SK-N-SH (cell line): ENCODE measurements around the gene PXYLP1.

ENCODE experiments used
- CHD2 ChIP-seq: fragments of 150-350 bp; IDR thresholded peaks from 2 replicates; pipeline ENCODE4 v1.6.1; 2018; ENCODE audit warnings: low read length; ENCODE audit not compliant: partially characterized antibody
- EP300 ChIP-seq, 2 experiments: IDR thresholded peaks; 2 replicates each; pipeline versions ENCODE4 v1.4.0 to v1.6.1; 2012; ENCODE audit warnings: borderline replicate concordance in 1 of 2, low read depth in 1 of 2, low read length in 1 of 2
- POLR2AphosphoS5 ChIP-seq: IDR thresholded peaks from 2 replicates; pipeline ENCODE4 v1.6.1; 2012; ENCODE audit warnings: low read depth, low read length
- RAD21 ChIP-seq: IDR thresholded peaks from 2 replicates; pipeline ENCODE4 v1.6.1; 2012; ENCODE audit warnings: mild to moderate bottlenecking, low read length
- RCOR1 ChIP-seq: fragments of 150-350 bp; IDR thresholded peaks from 2 replicates; pipeline ENCODE4 v1.6.1; 2017; ENCODE audit warnings: antibody characterized with exemption, low read length
- RFX5 ChIP-seq: IDR thresholded peaks from 2 replicates; pipeline ENCODE4 v1.6.1; 2012; ENCODE audit warnings: mild to moderate bottlenecking, improper control_type of control experiment, low read length
- SIN3A ChIP-seq: IDR thresholded peaks from 2 replicates; pipeline ENCODE4 v1.6.1; 2012; ENCODE audit warnings: low read depth, mild to moderate bottlenecking, low read length, moderate library complexity, borderline replicate concordance
- SMC3 ChIP-seq: IDR thresholded peaks from 2 replicates; pipeline ENCODE4 v1.6.1; 2012; ENCODE audit warnings: low read depth, low read length, improper control_type of control experiment
- TAF1 ChIP-seq: IDR thresholded peaks from 2 replicates; pipeline ENCODE4 v1.6.1; 2012; ENCODE audit warnings: low read depth, mild to moderate bottlenecking, low read length, moderate library complexity, borderline replicate concordance
- YY1 ChIP-seq: IDR thresholded peaks from 2 replicates; pipeline ENCODE4 v1.4.0; 2012; ENCODE audit warnings: low read depth, mild to moderate bottlenecking
- TF ChIP-seq, protein P1 (sequence below): fragments of 200-600 bp; sonication (generic); IDR thresholded peaks from 2 replicates; pipeline ENCODE4 v1.6.1; 2017; ENCODE audit warnings: antibody characterized with exemption, mild to moderate bottlenecking, moderate library complexity
- TF ChIP-seq, protein P2 (sequence below): IDR thresholded peaks from 2 replicates; pipeline ENCODE4 v1.4.0; 2012; ENCODE audit warnings: low read depth
- TF ChIP-seq, protein P3 (sequence below): IDR thresholded peaks from 2 replicates; pipeline ENCODE4 v1.4.0; 2012; ENCODE audit warnings: low read depth, borderline replicate concordance

- TF ChIP-seq RAD21 (no peak), EP300 (IDR thresholded peaks at IDR 0.05; ENCODE audit: borderline replicate concordance in 1 of 2, low read depth in 1 of 2, low read length in 1 of 2) (no peak), POLR2AphosphoS5 (no peak), YY1 (no peak), CHD2 (no peak), TAF1 (no peak), SIN3A (no peak), RFX5 (no peak), RCOR1 (no peak), SMC3 (no peak)
- TF ChIP-seq, protein P1, sequence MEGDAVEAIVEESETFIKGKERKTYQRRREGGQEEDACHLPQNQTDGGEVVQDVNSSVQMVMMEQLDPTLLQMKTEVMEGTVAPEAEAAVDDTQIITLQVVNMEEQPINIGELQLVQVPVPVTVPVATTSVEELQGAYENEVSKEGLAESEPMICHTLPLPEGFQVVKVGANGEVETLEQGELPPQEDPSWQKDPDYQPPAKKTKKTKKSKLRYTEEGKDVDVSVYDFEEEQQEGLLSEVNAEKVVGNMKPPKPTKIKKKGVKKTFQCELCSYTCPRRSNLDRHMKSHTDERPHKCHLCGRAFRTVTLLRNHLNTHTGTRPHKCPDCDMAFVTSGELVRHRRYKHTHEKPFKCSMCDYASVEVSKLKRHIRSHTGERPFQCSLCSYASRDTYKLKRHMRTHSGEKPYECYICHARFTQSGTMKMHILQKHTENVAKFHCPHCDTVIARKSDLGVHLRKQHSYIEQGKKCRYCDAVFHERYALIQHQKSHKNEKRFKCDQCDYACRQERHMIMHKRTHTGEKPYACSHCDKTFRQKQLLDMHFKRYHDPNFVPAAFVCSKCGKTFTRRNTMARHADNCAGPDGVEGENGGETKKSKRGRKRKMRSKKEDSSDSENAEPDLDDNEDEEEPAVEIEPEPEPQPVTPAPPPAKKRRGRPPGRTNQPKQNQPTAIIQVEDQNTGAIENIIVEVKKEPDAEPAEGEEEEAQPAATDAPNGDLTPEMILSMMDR: no peak
- TF ChIP-seq, protein P2, sequence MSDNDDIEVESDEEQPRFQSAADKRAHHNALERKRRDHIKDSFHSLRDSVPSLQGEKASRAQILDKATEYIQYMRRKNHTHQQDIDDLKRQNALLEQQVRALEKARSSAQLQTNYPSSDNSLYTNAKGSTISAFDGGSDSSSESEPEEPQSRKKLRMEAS: no peak
- TF ChIP-seq, protein P3, sequence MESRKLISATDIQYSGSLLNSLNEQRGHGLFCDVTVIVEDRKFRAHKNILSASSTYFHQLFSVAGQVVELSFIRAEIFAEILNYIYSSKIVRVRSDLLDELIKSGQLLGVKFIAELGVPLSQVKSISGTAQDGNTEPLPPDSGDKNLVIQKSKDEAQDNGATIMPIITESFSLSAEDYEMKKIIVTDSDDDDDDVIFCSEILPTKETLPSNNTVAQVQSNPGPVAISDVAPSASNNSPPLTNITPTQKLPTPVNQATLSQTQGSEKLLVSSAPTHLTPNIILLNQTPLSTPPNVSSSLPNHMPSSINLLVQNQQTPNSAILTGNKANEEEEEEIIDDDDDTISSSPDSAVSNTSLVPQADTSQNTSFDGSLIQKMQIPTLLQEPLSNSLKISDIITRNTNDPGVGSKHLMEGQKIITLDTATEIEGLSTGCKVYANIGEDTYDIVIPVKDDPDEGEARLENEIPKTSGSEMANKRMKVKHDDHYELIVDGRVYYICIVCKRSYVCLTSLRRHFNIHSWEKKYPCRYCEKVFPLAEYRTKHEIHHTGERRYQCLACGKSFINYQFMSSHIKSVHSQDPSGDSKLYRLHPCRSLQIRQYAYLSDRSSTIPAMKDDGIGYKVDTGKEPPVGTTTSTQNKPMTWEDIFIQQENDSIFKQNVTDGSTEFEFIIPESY: no peak
Observed at GRCh38 chr3:141253811-141254210, 22.2 kb downstream of the PXYLP1 start.
